ENCODE results near the gene CLDND2. TPM values are rescaled to one million over a fixed set of nuclear protein-coding genes. Genes with fewer than 3 reads are reported as not detected.

The CLDND2 gene
- total and polyA plus RNA-seq, 12 donors = 0.73 to 11.7 (median 2.6) TPM; not detected in 4

DNA sequence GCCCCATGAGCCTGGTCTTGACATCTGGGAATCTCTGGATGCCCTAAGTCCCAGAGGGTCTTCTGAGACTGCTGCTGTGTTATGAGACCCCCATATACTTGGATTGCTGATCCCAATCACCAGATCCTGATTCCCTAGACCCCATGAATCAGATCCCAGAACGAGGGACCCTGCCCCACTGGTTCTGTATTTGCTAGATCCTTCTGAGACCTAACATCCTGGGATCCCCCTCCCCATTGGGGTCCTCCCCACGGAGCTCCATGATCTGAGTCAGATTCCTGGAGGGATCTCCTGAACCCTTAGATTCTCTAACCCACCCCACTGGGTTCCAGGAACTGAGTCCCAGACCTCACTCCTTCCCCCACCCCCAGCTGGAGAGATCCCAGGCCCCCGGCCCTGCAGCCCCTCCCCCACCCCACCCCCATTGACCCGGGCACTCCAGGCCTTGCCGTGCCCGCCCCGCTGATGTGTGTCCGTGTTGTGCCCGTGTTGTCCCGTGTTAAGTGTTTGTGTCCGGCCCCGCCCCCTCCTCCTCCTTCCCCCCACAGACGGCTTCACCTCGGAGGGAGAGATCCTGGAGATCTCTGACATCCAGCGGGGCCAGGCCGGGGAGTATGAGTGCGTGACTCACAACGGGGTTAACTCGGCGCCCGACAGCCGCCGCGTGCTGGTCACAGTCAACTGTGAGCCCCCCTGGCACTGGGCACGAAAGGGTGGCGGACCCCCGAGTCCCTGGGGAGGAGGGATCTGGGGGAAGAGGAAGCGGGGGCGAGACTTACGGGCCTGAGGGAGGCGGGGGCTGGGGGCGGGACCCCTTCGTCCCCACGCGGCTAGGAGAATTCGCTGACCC lies 42.4 kb downstream of the CLDND2 start:
- no peak for DNase-seq
- H3K36me3 ChIP-seq (replicated peaks in 1 of 2) = no peaks in the 10 kb centered on the region
- intact Hi-C loops (cut with DNase I) = no loop called here
- peaks cover 0 to 5% of the 10 kb centered on the region in 2 donors for H3K4me1 ChIP-seq (replicated peaks in 1 of 2)
- TF ChIP-seq POLR2A (IDR thresholded peaks at IDR 0.05) = no peak
- TF ChIP-seq, protein P1, sequence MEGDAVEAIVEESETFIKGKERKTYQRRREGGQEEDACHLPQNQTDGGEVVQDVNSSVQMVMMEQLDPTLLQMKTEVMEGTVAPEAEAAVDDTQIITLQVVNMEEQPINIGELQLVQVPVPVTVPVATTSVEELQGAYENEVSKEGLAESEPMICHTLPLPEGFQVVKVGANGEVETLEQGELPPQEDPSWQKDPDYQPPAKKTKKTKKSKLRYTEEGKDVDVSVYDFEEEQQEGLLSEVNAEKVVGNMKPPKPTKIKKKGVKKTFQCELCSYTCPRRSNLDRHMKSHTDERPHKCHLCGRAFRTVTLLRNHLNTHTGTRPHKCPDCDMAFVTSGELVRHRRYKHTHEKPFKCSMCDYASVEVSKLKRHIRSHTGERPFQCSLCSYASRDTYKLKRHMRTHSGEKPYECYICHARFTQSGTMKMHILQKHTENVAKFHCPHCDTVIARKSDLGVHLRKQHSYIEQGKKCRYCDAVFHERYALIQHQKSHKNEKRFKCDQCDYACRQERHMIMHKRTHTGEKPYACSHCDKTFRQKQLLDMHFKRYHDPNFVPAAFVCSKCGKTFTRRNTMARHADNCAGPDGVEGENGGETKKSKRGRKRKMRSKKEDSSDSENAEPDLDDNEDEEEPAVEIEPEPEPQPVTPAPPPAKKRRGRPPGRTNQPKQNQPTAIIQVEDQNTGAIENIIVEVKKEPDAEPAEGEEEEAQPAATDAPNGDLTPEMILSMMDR (IDR thresholded peaks at IDR 0.05) = no peak
- 43 to 44% (median 43%) methylated on average over 23 to 36 of the region's 36 CpGs; no CpG with 5 or more reads in 1 of the 4 donors for WGBS, 4 donors
- H3K27me3 ChIP-seq = peaks cover 6% of the 10 kb centered on the region
- H3K27ac ChIP-seq = no peak overlapping the region
- H3K9me3 ChIP-seq (replicated peaks in 1 of 3) = no peaks in the 10 kb centered on the region
- H3K4me3 ChIP-seq = no peak overlapping the region

DNA sequence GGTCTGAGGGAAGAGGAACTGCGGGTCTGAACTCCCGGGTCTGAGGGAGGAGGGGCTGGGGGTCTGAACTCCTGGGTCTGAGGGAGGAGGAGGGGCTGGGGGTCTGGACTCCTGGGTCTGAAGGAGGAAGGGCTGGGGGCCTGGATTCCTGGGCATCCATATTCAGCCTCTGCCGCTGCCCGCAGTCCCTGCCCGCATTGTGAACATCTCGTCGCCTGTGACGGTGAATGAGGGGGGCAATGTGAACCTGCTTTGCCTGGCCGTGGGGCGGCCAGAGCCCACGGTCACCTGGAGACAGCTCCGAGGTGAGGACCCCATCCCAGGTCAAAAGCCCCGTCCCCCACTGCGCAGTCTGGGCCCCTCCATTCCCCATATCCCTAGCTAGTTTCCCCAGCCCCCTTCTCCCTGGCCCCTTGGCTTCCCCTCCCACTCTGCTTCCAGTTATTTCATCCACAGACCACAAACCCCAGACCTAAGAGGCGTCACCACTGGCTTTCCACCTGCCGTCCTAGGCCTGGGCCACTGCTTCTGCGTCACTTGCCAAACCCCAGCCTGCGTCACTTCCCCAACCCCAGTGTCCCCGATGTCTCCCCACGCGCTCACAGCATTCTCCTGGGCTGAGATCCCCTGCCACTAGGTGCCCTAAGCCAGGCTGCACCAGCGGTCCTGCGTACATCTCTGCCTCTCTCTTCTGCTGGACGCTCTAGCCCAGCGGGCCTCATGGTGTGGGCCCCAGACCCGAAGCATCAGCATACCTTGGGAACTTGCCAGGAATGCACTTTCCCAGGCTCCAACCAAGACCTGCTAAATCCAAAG lies 43.4 kb downstream of the CLDND2 start:
- Histone ChIP-seq H3K9me3 (replicated peaks in 1 of 3) (no peaks in the 10 kb centered on the region), H3K4me1 (replicated peaks in 1 of 2) (peaks cover 0 to 7% of the 10 kb centered on the region in 2 donors), H3K4me3 (no peak overlapping the region), H3K27me3 (peaks cover 6% of the 10 kb centered on the region), H3K36me3 (replicated peaks in 1 of 2) (no peaks in the 10 kb centered on the region), H3K27ac (no peak overlapping the region)
- WGBS, 4 donors = 79 to 82% (median 80%) methylated on average over 17 to 26 of the region's 26 CpGs
- no peak for TF ChIP-seq POLR2A (IDR thresholded peaks at IDR 0.05)
- TF ChIP-seq, protein P1 (IDR thresholded peaks at IDR 0.05) = no peak
- no peak for DNase-seq
- intact Hi-C loops (cut with DNase I) = no loop called here

DNA sequence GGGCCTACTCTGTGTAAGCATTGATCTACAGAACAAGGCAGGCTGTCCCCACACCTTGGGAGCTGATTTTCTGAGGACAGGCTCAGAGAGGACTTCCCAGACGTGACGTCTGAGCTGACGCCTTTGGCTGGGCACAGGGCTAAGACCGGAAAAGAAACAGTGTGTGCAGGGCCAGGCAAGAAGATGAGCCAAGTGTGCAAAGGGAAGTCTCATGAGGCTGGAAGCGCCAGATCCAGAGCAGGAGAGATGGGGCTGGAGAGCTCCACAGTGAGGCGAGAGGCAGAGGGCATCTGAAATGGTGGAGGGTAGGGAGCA lies 44.7 kb downstream of the CLDND2 start:
- WGBS, 4 donors = 75 to 85% (median 81%) methylated on average over 6 of the region's 6 CpGs
- intact Hi-C loops (cut with DNase I) = no loop called here
- Histone ChIP-seq H3K36me3 (replicated peaks in 1 of 2) (no peaks in the 10 kb centered on the region), H3K4me1 (replicated peaks in 1 of 2) (peaks cover 0 to 9% of the 10 kb centered on the region in 2 donors), H3K27me3 (peaks cover 6% of the 10 kb centered on the region), H3K27ac (no peak overlapping the region), H3K9me3 (replicated peaks in 1 of 3) (no peaks in the 10 kb centered on the region), H3K4me3 (no peak overlapping the region)
- no peak for TF ChIP-seq POLR2A (IDR thresholded peaks at IDR 0.05)
- TF ChIP-seq, protein P1 (IDR thresholded peaks at IDR 0.05) = no peak
- DNase-seq = no peak

DNA sequence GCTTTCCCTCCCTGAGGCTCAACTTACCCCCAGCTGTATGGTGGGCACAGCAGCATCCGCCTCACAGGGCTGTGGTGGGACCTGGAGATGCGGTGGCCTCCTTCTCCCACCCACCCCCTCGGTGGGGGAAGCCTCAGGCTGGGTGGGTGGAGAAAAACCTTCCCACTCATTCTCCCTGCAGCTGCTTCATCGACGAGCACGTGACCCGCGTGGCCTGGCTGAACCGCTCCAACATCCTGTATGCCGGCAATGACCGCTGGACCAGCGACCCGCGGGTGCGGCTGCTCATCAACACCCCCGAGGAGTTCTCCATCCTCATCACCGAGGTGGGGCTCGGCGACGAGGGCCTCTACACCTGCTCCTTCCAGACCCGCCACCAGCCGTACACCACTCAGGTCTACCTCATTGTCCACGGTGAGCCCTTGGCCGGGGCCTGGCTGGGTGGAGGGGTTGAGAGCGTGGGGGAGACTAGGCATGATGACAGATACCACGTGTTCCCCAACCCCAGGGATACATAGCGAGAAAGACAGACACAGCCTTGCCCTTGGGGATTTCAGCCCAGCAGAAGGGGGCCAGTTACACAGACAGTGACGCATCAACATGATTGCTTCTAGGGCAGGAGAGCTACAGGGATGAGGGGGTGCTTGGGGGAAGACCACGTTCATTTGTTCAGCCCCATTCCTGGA lies 45.2 kb downstream of the CLDND2 start:
- 76 to 85% (median 80%) methylated on average over 9 to 29 of the region's 29 CpGs for WGBS, 4 donors

More for the DNA sequence above, 45.2 kb downstream of the CLDND2 start:
- no peak for DNase-seq
- peaks cover 0 to 9% of the 10 kb centered on the region in 2 donors for H3K4me1 ChIP-seq (replicated peaks in 1 of 2)
- TF ChIP-seq POLR2A (IDR thresholded peaks at IDR 0.05) = no peak
- TF ChIP-seq, protein P1 (IDR thresholded peaks at IDR 0.05) = no peak
- H3K27ac ChIP-seq = no peak overlapping the region
- no peak overlapping the region for H3K4me3 ChIP-seq
- H3K36me3 ChIP-seq (replicated peaks in 1 of 2) = no peaks in the 10 kb centered on the region
- peaks cover 6% of the 10 kb centered on the region for H3K27me3 ChIP-seq
- intact Hi-C loops (cut with DNase I) = no loop called here
- H3K9me3 ChIP-seq (replicated peaks in 1 of 3) = no peaks in the 10 kb centered on the region

Measured in adrenal gland (tissue), 12 donors.